HCT116 (cell line): ENCODE measurements around the gene NUP210.

Source experiments
- CTCF ChIP-seq, 3 experiments: fragments of 200-600 bp in 1 of 3; sonication (generic) in 1 of 3; IDR thresholded peaks in 2 of 3; conservative IDR thresholded peaks in 1 of 3; 2 replicates each; pipeline ENCODE4 v1.5.1; 2012 to 2017; ENCODE audit warnings: low read depth in 2 of 3, low read length in 2 of 3, antibody characterized with exemption in 1 of 3, borderline replicate concordance in 1 of 3, control low read depth in 1 of 3, mild to moderate bottlenecking in 1 of 3, mixed read lengths in 1 of 3, mixed run types in 1 of 3, moderate library complexity in 1 of 3; ENCODE audit not compliant: insufficient read depth in 1 of 3
- EZH2 ChIP-seq: fragments of 200-600 bp; sonication (generic); IDR thresholded peaks from 2 replicates; pipeline ENCODE4 v1.6.1; 2017; ENCODE audit warnings: antibody characterized with exemption, mixed run types
- MAX ChIP-seq: IDR thresholded peaks from 2 replicates; pipeline ENCODE4 v1.6.1; 2012
- POLR2A ChIP-seq: IDR thresholded peaks from 2 replicates; pipeline ENCODE4 v1.7.0; 2011; ENCODE audit warnings: borderline replicate concordance; ENCODE audit not compliant: insufficient read depth, insufficient read length; ENCODE audit errors: extremely low read depth
- SRF ChIP-seq: IDR thresholded peaks from 2 replicates; pipeline ENCODE4 v1.6.1; 2012; ENCODE audit warnings: low read depth
- TCF7L2 ChIP-seq: IDR thresholded peaks from 2 replicates; pipeline ENCODE4 v1.7.0; 2011; ENCODE audit warnings: borderline replicate concordance, inconsistent platforms; ENCODE audit not compliant: insufficient read depth, insufficient read length; ENCODE audit errors: extremely low read depth
- TF ChIP-seq, protein P1 (sequence below): IDR thresholded peaks from 2 replicates; pipeline ENCODE4 v1.6.1; 2011; ENCODE audit warnings: mild to moderate bottlenecking, low read length, moderate library complexity; ENCODE audit not compliant: insufficient replicate concordance; ENCODE audit errors: extremely low read depth

- TF ChIP-seq CTCF (IDR thresholded peaks at IDR 0.05 in 2 of 3, conservative IDR thresholded peaks at IDR 0.05 in 1 of 3; ENCODE audit: borderline replicate concordance in 1 of 3, insufficient read depth in 1 of 3, low read depth in 2 of 3, low read length in 2 of 3) (no peak), EZH2 (no peak), MAX (no peak), POLR2A (no peak), TCF7L2 (no peak), SRF (no peak)
- TF ChIP-seq, protein P1, sequence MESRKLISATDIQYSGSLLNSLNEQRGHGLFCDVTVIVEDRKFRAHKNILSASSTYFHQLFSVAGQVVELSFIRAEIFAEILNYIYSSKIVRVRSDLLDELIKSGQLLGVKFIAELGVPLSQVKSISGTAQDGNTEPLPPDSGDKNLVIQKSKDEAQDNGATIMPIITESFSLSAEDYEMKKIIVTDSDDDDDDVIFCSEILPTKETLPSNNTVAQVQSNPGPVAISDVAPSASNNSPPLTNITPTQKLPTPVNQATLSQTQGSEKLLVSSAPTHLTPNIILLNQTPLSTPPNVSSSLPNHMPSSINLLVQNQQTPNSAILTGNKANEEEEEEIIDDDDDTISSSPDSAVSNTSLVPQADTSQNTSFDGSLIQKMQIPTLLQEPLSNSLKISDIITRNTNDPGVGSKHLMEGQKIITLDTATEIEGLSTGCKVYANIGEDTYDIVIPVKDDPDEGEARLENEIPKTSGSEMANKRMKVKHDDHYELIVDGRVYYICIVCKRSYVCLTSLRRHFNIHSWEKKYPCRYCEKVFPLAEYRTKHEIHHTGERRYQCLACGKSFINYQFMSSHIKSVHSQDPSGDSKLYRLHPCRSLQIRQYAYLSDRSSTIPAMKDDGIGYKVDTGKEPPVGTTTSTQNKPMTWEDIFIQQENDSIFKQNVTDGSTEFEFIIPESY, result no peak
Observed at GRCh38 chr3:13339833-13340232, 80.3 kb downstream of the NUP210 start.
